Osteoblast (primary cell): ENCODE measurements around the gene ILDR1. TPM values are rescaled to one million over a fixed set of nuclear protein-coding genes. Genes with fewer than 3 reads are reported as not detected.
A peak's percentile ranks its signal among the peaks of the same experiment; 100 is the strongest.

Experiments used
- DNase-seq: peaks from one replicate; pipeline ENCODE4 v3.0.0; 2011; ENCODE audit warnings: low spot score, mixed read lengths; ENCODE audit not compliant: insufficient read length; ENCODE audit errors: missing footprints
- H2AFZ ChIP-seq: 2 replicates; pipeline ENCODE4 v1.6.0; 2011; ENCODE audit warnings: mild to moderate bottlenecking, low read length
- H3K27ac ChIP-seq: 2 replicates; pipeline ENCODE4 v1.5.1; 2011; ENCODE audit warnings: mild to moderate bottlenecking, low read depth, low read length, moderate library complexity
- H3K27me3 ChIP-seq: 2 replicates; pipeline ENCODE4 v1.6.0; 2012; ENCODE audit warnings: mild to moderate bottlenecking, control low read depth, inconsistent platforms, low read length, moderate library complexity; ENCODE audit not compliant: insufficient read depth
- H3K36me3 ChIP-seq: 2 replicates; pipeline ENCODE4 v1.5.1; 2011; ENCODE audit warnings: mild to moderate bottlenecking, low read length, control low read depth, moderate library complexity; ENCODE audit not compliant: insufficient read depth
- H3K4me1 ChIP-seq: 2 replicates; pipeline ENCODE4 v1.5.1; 2011; ENCODE audit warnings: mild to moderate bottlenecking, low read length, control low read depth, moderate library complexity; ENCODE audit not compliant: insufficient read depth
- H3K4me2 ChIP-seq: 2 replicates; pipeline ENCODE4 v1.6.0; 2011; ENCODE audit warnings: mild to moderate bottlenecking, low read length; ENCODE audit not compliant: insufficient read depth
- H3K4me3 ChIP-seq: fragments of 200-600 bp; sonication (generic); 3 replicates; pipeline ENCODE4 v1.5.1; 2012; ENCODE audit warnings: mild to moderate bottlenecking, low read length, inconsistent platforms; ENCODE audit not compliant: insufficient read depth
- H3K79me2 ChIP-seq: 2 replicates; pipeline ENCODE4 v1.6.0; 2012; ENCODE audit warnings: mild to moderate bottlenecking, low read length, control low read depth, inconsistent platforms; ENCODE audit not compliant: insufficient read depth
- H3K9me3 ChIP-seq: 2 replicates; pipeline ENCODE4 v1.5.1; 2011; ENCODE audit warnings: low read depth, low read length, control low read depth
- H4K20me1 ChIP-seq: 2 replicates; pipeline ENCODE4 v1.6.0; 2012; ENCODE audit warnings: mild to moderate bottlenecking, low read length, control low read depth; ENCODE audit not compliant: insufficient read depth
- total RNA-seq: library from RNA; depleted of rRNA; stranded (reverse); fragments of >200 nt; gene quantifications from 2 replicates; pipeline ENCODE4 v1.2.3, GENCODE V29; 2012
- TF ChIP-seq, protein P1 (sequence below): IDR thresholded peaks from 2 replicates; pipeline ENCODE4 v1.5.1; 2011; ENCODE audit warnings: mild to moderate bottlenecking, low read depth, low read length, moderate library complexity; ENCODE audit errors: extremely low read depth

The ILDR1 gene
- total RNA-seq, 1 donor, result not detected

DNA sequence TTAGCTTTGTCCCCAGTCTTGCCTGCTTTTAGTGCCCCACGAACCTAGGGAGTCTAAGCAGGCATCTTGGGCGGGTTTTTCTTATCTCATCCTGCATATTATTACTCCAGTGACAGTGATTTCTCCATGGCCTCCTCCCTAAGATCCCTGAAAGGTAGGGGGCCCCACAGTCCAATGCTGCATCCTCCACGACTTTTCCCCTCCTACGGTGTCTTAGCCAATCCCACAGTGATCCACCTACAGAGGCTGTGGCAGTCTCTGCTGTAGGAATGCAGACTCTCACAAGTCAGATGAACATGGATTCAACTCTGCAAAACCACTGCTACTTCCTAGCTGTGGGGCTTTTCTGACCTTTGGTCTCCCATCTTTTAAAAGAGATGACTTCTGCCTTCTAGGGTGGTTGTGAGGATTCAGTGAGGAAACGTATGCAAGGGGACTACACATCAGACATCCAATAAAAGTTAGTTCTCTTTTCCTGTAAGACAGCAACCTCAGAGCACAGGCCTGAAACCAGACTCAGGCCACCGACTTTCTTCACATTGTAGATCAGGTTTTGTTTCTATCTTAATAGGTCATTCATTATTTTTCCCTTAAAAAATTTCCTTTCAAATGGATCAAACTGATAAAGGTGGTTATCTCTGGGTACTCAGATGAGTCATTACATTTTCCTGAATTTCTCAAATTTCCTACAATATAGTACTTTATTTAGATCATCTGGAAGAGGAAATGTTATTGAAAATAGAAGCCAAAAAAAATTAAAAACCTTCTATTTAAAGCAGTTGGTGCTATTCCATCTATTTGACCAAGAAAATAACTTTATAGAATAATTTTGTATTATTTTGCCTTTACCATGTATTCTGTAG is 23.2 kb downstream of the ILDR1 start:
- H4K20me1 ChIP-seq, result no peaks in the 10 kb centered on the region
- no peaks in the 10 kb centered on the region for H3K9me3 ChIP-seq
- TF ChIP-seq, protein P1, sequence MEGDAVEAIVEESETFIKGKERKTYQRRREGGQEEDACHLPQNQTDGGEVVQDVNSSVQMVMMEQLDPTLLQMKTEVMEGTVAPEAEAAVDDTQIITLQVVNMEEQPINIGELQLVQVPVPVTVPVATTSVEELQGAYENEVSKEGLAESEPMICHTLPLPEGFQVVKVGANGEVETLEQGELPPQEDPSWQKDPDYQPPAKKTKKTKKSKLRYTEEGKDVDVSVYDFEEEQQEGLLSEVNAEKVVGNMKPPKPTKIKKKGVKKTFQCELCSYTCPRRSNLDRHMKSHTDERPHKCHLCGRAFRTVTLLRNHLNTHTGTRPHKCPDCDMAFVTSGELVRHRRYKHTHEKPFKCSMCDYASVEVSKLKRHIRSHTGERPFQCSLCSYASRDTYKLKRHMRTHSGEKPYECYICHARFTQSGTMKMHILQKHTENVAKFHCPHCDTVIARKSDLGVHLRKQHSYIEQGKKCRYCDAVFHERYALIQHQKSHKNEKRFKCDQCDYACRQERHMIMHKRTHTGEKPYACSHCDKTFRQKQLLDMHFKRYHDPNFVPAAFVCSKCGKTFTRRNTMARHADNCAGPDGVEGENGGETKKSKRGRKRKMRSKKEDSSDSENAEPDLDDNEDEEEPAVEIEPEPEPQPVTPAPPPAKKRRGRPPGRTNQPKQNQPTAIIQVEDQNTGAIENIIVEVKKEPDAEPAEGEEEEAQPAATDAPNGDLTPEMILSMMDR, result no peak
- H3K4me3 ChIP-seq, result no peak overlapping the region
- peaks cover 24% of the 10 kb centered on the region for H3K4me1 ChIP-seq
- H3K27me3 ChIP-seq, result no peaks in the 10 kb centered on the region
- no peak overlapping the region for H2AFZ ChIP-seq
- H3K4me2 ChIP-seq, result no peak overlapping the region
- no peaks in the 10 kb centered on the region for H3K36me3 ChIP-seq
- H3K27ac ChIP-seq, result peak overlapping the region; percentile 25
- no peaks in the 10 kb centered on the region for H3K79me2 ChIP-seq
- no peak for DNase-seq

DNA sequence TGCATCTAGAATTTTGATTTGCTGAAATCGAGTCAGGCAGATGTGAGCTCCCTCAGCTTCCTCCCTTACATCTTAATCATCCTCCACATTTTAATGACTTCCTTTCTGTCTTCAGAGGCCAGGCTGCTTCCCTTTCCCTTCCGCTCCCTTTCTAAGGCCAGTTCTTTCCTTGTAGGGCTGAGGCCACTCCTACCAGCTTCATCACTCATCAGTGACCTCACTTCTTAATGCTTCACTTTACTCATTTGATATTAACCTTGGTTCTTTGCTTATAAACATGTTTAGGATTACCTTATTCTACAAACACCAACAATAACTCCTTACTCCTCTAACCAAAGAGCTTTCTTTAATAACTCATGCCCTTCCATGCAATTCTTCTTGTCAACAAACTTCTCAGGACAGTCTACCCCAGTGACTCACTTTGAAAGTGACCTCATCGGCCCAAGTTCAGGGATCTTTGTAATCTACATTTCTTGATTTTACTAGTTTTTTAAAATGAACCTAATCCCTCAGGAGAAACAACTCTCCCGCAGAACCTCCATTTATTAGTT is 23.9 kb downstream of the ILDR1 start:
- H2AFZ ChIP-seq, result peak overlapping the region; percentile 43

DNA sequence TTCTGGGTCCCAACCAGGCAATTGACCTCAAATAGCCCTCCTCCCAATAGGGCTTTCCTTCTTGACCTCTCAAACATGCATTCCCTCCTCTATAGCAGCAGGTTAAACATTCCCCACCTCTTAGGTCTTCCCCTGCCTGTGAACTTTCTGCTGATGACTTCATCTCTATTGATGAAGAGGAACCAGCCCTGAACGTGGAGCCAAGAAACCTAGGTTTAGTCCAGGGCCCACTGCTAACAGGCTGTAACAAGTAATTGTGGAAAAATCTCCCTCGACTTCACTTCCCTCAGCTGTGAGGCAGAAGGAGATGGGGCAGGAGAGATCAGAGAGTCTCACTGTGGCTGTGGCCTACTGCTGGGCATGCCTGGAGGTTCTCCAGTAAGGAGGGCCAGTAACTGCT is 24.7 kb downstream of the ILDR1 start:
- no peaks in the 10 kb centered on the region for H3K9me3 ChIP-seq
- no peaks in the 10 kb centered on the region for H4K20me1 ChIP-seq
- no peaks in the 10 kb centered on the region for H3K79me2 ChIP-seq
- TF ChIP-seq, protein P1, result no peak
- H3K27ac ChIP-seq, result no peak overlapping the region
- H3K4me2 ChIP-seq, result no peak overlapping the region
- no peaks in the 10 kb centered on the region for H3K27me3 ChIP-seq
- no peak overlapping the region for H2AFZ ChIP-seq
- no peaks in the 10 kb centered on the region for H3K36me3 ChIP-seq
- DNase-seq, result no peak
- H3K4me3 ChIP-seq, result no peak overlapping the region
- peaks cover 24% of the 10 kb centered on the region for H3K4me1 ChIP-seq

More for the DNA sequence above, 23.9 kb downstream of the ILDR1 start:
- Histone ChIP-seq H3K27ac (peak overlapping the region; percentile 25), H4K20me1 (no peaks in the 10 kb centered on the region), H3K36me3 (no peaks in the 10 kb centered on the region), H3K4me3 (no peak overlapping the region), H3K4me1 (peaks cover 24% of the 10 kb centered on the region), H3K79me2 (no peaks in the 10 kb centered on the region), H3K9me3 (no peaks in the 10 kb centered on the region), H3K4me2 (no peak overlapping the region), H3K27me3 (no peaks in the 10 kb centered on the region)
- TF ChIP-seq, protein P1, result no peak
- no peak for DNase-seq

DNA sequence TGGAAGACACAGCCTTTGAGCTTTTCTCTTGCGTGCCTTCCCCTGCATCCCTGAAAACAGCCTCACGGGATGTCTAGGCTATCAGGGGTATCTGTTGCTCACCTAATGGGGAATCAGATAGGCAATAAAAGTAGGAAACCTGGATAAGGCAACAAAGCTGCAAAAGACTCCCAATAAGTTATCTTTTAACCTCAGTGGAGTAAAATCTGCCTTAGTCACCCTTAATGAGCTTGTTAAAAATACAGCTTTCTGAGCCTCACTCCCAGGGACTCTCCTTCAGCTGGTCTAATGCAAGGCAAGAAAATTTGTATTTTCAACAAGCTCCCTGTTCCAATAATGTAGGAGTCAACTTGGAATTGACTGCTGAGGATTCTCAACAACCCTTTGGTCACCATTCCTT is 25.6 kb downstream of the ILDR1 start:
- Histone ChIP-seq H3K4me3 (no peak overlapping the region), H3K4me1 (peaks cover 24% of the 10 kb centered on the region), H2AFZ (no peak overlapping the region), H3K36me3 (no peaks in the 10 kb centered on the region), H3K27ac (no peak overlapping the region), H3K9me3 (no peaks in the 10 kb centered on the region), H3K4me2 (no peak overlapping the region), H4K20me1 (no peaks in the 10 kb centered on the region), H3K27me3 (no peaks in the 10 kb centered on the region), H3K79me2 (no peaks in the 10 kb centered on the region)
- DNase-seq, result no peak
- TF ChIP-seq, protein P1, result no peak
